ENCODE results near the gene GCC2. TPM values are rescaled to one million over a fixed set of nuclear protein-coding genes. Genes with fewer than 3 reads are reported as not detected.
"Not testable (repeated sequence)": the region's sequence is repeated elsewhere in the genome, so short reads cannot be mapped to it uniquely, and the experiment has no call there.

The GCC2 gene
- total and polyA plus RNA-seq, 2 donors (not counting 3 experiments of a cell fraction or from before 2014, with no cell fraction given): 4.1 to 38.7 TPM

DNA sequence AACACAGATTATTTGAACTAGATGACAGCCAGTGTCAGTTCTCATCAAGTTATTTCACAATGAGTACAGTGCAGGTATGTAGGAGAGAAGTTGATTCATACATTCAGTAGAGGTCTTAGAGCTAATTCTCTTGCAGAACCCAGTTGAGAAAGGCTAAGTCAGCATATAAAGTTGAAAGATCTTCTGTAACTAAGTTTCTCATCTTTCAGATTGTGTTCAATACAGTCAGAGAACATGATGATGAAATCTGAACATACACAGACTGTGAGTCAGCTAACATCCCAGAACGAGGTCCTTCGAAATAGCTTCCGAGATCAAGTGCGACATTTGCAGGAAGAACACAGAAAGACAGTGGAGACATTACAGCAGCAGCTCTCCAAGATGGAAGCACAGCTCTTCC, 43.4 kb downstream of the GCC2 start:
- TF ChIP-seq JUN (IDR thresholded peaks at IDR 0.05; ENCODE audit: borderline replicate concordance, insufficient read depth, insufficient read length, low read depth) (no peak), MYC (IDR thresholded peaks at IDR 0.05; ENCODE audit: low read depth, low read length) (no peak)
- H2AFZ ChIP-seq (ENCODE audit: low read depth, low read length): no peak overlapping the region
- no peak overlapping the region for H3K4me3 ChIP-seq (replicated peaks in 1 of 3; ENCODE audit: insufficient read depth in 1 of 3, low read depth in 1 of 3, low read length in 3 of 3)
- no peak for DNase-seq (ENCODE audit: low read depth, low spot score)
- H3K9me1 ChIP-seq (replicated peaks; ENCODE audit: control insufficient read depth, extremely low read depth, insufficient read depth, low read length): no peaks in the 10 kb centered on the region
- peaks cover 3 to 4% of the 10 kb centered on the region in 2 experiments for H3K36me3 ChIP-seq (ENCODE audit: control insufficient read depth in 2 of 2, extremely low read depth in 1 of 2, insufficient read depth in 2 of 2, low read length in 2 of 2)
- H3K79me2 ChIP-seq (ENCODE audit: control insufficient read depth, insufficient read depth, low read length): no peaks in the 10 kb centered on the region
- no peak overlapping the region for H3K4me2 ChIP-seq (ENCODE audit: insufficient read depth, low read length)
- POLR2A ChIA-PET: no interaction called here
- H3K9ac ChIP-seq (replicated peaks; ENCODE audit: extremely low read depth, insufficient read depth, low read length): no peak overlapping the region
- H4K20me1 ChIP-seq (replicated peaks; ENCODE audit: control insufficient read depth, extremely low read depth, insufficient read depth, low read length): no peaks in the 10 kb centered on the region
- dilution Hi-C loops (cut with MboI; ENCODE audit: extremely low pct_ligation_motif_present, low sequenced_read_pairs) (no loop called here), intact Hi-C loops (cut with micrococcal nuclease) (no loop called here)
- no peaks in the 10 kb centered on the region for H3K4me1 ChIP-seq (ENCODE audit: control insufficient read depth, extremely low read depth, insufficient read depth, low read length)
- no peak for FAIRE-seq
- no TSS peak for BruUV-seq (replicated peaks)
- no peaks in the 10 kb centered on the region for H3K27me3 ChIP-seq (ENCODE audit: control insufficient read depth in 2 of 2, insufficient read depth in 2 of 2, low read length in 2 of 2)
- CTCF ChIA-PET: interaction anchor here (1.6 kb wide), 1 partner anchor 92 kb away, joined by 5 read pairs; no protein-coding TSS in a partner anchor
- H3K27ac ChIP-seq (ENCODE audit: insufficient read depth, low read depth, low read length): no peak overlapping the region
- H3K9me3 ChIP-seq (replicated peaks; ENCODE audit: control insufficient read depth, insufficient read depth, low read length): no peaks in the 10 kb centered on the region

DNA sequence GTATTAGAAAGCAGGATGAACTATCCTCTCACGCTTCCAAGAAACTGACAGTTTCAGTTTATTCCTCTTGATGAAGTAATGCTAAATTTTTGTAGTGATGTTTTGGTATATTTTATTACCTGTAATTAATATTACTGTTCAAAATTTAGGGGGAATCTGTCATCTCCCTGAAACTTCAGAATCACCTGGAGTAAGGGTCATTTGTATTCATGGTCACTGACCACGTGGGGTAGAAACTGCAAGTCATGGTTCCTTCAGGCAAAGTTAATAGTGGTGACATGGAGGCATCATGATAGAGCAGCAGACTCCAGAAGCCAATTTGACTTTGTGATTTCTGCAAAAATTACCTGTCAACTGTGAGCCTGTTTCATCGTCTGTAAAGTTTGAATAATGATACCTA, 47.2 kb downstream of the GCC2 start:
- H3K4me3 ChIP-seq (replicated peaks in 1 of 3; ENCODE audit: insufficient read depth in 1 of 3, low read depth in 1 of 3, low read length in 3 of 3); H3K27ac ChIP-seq (ENCODE audit: insufficient read depth, low read depth, low read length); H2AFZ ChIP-seq (ENCODE audit: low read depth, low read length); POLR2A ChIA-PET; dilution Hi-C loops (cut with MboI; ENCODE audit: extremely low pct_ligation_motif_present, low sequenced_read_pairs); FAIRE-seq; H3K9me3 ChIP-seq (replicated peaks; ENCODE audit: control insufficient read depth, insufficient read depth, low read length); H3K36me3 ChIP-seq (ENCODE audit: control insufficient read depth in 2 of 2, extremely low read depth in 1 of 2, insufficient read depth in 2 of 2, low read length in 2 of 2); DNase-seq (ENCODE audit: low read depth, low spot score); H3K9ac ChIP-seq (replicated peaks; ENCODE audit: extremely low read depth, insufficient read depth, low read length); BruUV-seq (replicated peaks); H3K27me3 ChIP-seq (ENCODE audit: control insufficient read depth in 2 of 2, insufficient read depth in 2 of 2, low read length in 2 of 2); H4K20me1 ChIP-seq (replicated peaks; ENCODE audit: control insufficient read depth, extremely low read depth, insufficient read depth, low read length); H3K4me2 ChIP-seq (ENCODE audit: insufficient read depth, low read length); intact Hi-C loops (cut with micrococcal nuclease); H3K4me1 ChIP-seq (ENCODE audit: control insufficient read depth, extremely low read depth, insufficient read depth, low read length); H3K79me2 ChIP-seq (ENCODE audit: control insufficient read depth, insufficient read depth, low read length); H3K9me1 ChIP-seq (replicated peaks; ENCODE audit: control insufficient read depth, extremely low read depth, insufficient read depth, low read length): not testable (repeated sequence)
- CTCF ChIA-PET: interaction anchor here (0.8 kb wide), 1 partner anchor 88 kb away, joined by 3 read pairs; no protein-coding TSS in a partner anchor

DNA sequence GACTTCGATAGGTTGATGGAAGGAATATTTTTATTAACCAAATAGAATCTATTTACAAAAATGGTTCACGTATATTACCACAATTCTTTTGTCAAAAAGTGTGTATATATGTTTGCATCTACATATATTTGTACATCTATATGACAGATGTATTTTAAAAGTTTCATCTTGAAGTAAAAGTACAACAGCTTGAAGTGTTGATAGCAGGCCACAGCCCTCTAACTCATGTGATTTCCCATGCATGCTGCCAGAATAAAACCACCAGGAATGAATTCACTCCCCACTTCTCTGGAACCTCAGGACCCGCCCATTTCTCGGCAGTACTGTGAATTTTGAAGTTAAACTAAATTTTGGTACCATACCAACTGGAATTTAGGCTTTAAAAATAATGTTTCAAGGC, 58.6 kb downstream of the GCC2 start:
- POLR2A ChIA-PET; H3K4me2 ChIP-seq (ENCODE audit: insufficient read depth, low read length); dilution Hi-C loops (cut with MboI; ENCODE audit: extremely low pct_ligation_motif_present, low sequenced_read_pairs); H3K27me3 ChIP-seq (ENCODE audit: control insufficient read depth in 2 of 2, insufficient read depth in 2 of 2, low read length in 2 of 2); H3K27ac ChIP-seq (ENCODE audit: insufficient read depth, low read depth, low read length); H2AFZ ChIP-seq (ENCODE audit: low read depth, low read length); BruUV-seq (replicated peaks); H3K4me3 ChIP-seq (replicated peaks in 1 of 3; ENCODE audit: insufficient read depth in 1 of 3, low read depth in 1 of 3, low read length in 3 of 3); H3K9me1 ChIP-seq (replicated peaks; ENCODE audit: control insufficient read depth, extremely low read depth, insufficient read depth, low read length); H3K4me1 ChIP-seq (ENCODE audit: control insufficient read depth, extremely low read depth, insufficient read depth, low read length); H3K79me2 ChIP-seq (ENCODE audit: control insufficient read depth, insufficient read depth, low read length); intact Hi-C loops (cut with micrococcal nuclease); DNase-seq (ENCODE audit: low read depth, low spot score); H3K9me3 ChIP-seq (replicated peaks; ENCODE audit: control insufficient read depth, insufficient read depth, low read length); H3K9ac ChIP-seq (replicated peaks; ENCODE audit: extremely low read depth, insufficient read depth, low read length); H4K20me1 ChIP-seq (replicated peaks; ENCODE audit: control insufficient read depth, extremely low read depth, insufficient read depth, low read length); H3K36me3 ChIP-seq (ENCODE audit: control insufficient read depth in 2 of 2, extremely low read depth in 1 of 2, insufficient read depth in 2 of 2, low read length in 2 of 2); FAIRE-seq; CTCF ChIA-PET: not testable (repeated sequence)

DNA sequence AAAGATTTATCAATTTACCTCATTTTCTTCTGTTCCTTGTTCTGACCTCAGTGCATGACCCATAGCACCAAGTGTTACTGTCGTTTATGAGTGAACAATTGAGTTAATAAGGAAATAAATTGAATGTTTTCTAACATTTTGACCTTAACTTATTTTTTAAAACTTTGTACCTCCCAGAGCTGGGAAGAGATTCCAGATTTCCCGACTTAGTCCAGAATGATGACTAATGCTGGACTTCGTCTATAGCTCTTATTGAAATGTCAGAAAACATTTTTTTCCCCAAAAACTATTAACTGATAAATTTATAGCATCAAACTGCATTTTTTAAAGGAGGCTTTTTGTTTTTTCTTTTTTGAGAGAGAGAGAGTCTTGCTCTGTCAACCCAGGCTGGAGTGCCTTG, 63.4 kb downstream of the GCC2 start:
- intact Hi-C loops (cut with micrococcal nuclease); CTCF ChIA-PET; H3K9me3 ChIP-seq (replicated peaks; ENCODE audit: control insufficient read depth, insufficient read depth, low read length); H3K4me2 ChIP-seq (ENCODE audit: insufficient read depth, low read length); dilution Hi-C loops (cut with MboI; ENCODE audit: extremely low pct_ligation_motif_present, low sequenced_read_pairs); H3K4me1 ChIP-seq (ENCODE audit: control insufficient read depth, extremely low read depth, insufficient read depth, low read length); H2AFZ ChIP-seq (ENCODE audit: low read depth, low read length); H3K9me1 ChIP-seq (replicated peaks; ENCODE audit: control insufficient read depth, extremely low read depth, insufficient read depth, low read length); DNase-seq (ENCODE audit: low read depth, low spot score); H4K20me1 ChIP-seq (replicated peaks; ENCODE audit: control insufficient read depth, extremely low read depth, insufficient read depth, low read length); H3K27ac ChIP-seq (ENCODE audit: insufficient read depth, low read depth, low read length); H3K79me2 ChIP-seq (ENCODE audit: control insufficient read depth, insufficient read depth, low read length); FAIRE-seq; BruUV-seq (replicated peaks); H3K4me3 ChIP-seq (replicated peaks in 1 of 3; ENCODE audit: insufficient read depth in 1 of 3, low read depth in 1 of 3, low read length in 3 of 3); H3K36me3 ChIP-seq (ENCODE audit: control insufficient read depth in 2 of 2, extremely low read depth in 1 of 2, insufficient read depth in 2 of 2, low read length in 2 of 2); H3K27me3 ChIP-seq (ENCODE audit: control insufficient read depth in 2 of 2, insufficient read depth in 2 of 2, low read length in 2 of 2); H3K9ac ChIP-seq (replicated peaks; ENCODE audit: extremely low read depth, insufficient read depth, low read length): not testable (repeated sequence)
- POLR2A ChIA-PET: interaction anchor here (0.7 kb wide), 1 partner anchor 37 kb away, joined by 5 read pairs; no protein-coding TSS in a partner anchor
